HG02763 (cell line): ENCODE data around the gene MTNR1A.

Experiments used
- ATAC-seq: cut with Tn5 transposase; IDR thresholded peaks from one replicate; pipeline ENCODE4 v1.9.1; 2021; ENCODE audit warnings: mild to moderate bottlenecking, moderate library complexity; ENCODE audit not compliant: unreplicated experiment

Gene MTNR1A

DNA sequence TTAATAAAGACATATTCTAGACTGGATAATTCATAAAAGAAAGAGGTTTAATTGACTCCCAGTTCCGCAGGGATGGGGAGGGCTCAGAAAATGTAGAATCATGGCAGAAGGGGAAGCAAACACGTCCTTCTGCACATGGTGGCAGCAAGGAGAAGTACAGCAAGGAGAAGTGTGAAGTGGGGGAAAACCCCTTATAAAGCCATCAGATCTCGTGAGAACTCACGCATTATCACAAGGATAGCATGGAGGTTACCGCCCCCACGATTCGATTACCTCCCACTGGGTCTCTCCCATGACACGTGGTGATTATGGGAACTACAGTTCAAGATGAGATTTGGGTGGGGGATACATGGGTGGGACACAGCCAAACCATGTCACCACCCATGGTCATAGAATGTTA is 58.3 kb downstream of the MTNR1A start:
- no peak for ATAC-seq

DNA sequence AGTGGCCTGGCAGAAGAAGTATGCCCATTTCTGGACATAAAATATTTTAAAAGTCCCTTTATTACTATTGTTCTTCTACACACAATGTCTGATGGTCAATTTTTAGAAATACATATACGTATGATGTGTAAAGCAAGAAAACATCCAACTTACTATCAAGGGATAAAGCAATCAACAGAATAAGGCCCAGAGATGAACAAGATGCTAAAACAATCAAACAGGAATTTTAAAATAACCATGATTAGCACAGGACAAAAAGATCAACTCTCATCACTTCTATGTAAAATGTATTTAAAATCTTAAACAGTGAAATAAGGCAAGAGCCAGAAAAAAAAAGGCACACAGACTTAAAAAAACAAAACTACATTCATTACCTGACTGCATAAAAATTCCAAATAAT is 60.9 kb downstream of the MTNR1A start:
- ATAC-seq: no peak

DNA sequence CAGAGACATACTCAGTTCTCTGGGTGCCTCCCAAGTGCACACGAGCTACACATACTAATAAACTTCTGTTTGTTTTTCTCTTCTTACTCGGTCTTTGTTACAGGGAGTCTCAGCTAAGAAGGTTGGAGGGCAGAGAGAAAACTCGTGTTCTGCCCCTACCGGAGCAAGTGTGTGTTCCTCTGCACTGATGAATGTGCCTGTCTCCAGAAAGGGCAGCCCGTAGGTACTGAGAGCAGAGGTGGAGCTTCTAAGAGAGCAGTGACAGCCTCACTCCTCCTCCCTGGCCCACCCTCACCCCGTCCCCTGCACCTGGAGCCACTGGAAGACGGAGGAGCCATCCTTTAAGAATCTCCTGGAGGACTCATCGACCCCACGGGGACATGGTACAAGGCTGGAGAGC is 67.6 kb downstream of the MTNR1A start:
- ATAC-seq: no peak

DNA sequence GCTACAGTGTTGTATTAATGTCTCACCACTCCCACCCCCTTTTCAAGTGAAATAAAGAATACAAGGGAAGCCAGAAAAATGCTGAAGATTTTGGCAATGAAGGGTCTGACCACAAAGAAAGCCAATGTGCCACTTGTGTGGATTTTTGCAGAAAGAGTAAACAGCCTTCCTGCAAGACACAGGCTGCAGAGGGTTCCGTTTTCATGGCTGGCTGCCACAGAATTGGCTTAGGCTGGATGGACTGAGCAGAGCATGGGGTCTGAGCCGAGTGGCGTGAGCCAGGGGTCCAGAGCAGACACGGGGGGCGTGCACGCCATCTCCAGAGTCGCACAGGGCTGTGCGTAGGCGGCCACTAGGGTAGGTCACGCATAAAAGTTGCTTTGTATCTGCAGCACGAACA is 69.2 kb downstream of the MTNR1A start:
- ATAC-seq: no peak

DNA sequence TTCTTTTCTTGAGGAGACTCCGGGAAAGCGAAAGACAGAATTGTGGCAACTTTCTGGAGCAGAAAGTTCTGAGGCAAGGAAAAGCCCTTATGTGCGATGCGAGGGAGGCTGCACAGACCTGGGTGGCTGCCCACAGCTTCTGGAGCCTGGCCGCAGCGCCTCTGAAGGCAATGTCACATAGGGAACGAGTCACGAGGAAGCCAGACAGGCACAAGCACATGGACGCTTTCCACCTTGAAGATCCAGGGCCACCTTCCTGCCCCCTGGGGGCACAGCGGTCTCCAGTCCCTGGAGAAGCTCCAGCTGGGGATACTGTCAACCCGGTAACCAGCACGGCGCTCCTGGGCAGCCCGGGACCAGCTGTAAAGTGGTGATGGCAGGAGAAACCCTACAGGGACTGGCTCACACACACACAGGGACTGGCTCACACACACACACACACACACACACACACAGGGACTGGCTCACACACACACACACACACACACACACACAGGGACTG is 69.8 kb downstream of the MTNR1A start:
- ATAC-seq: no peak

DNA sequence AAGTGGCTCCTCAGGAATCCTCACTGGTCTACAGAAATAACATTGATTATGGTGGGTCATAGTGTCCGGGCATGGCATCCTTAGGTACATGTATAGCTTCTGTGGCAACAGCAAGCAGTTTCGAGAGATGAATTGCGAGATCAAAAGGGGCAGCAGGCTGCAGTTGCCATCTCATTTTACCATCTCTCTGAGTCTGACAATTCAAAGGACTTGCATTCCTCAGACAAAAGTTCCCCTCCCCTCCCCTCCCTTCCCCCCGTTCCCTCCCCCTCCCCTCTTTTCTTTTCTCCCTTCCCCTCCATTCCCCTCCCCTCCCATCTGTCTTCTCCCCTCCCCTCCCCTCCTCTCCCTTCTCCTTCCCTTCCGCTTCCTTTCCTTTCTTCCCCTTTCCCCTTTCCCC is 70.2 kb downstream of the MTNR1A start:
- ATAC-seq: no peak

DNA sequence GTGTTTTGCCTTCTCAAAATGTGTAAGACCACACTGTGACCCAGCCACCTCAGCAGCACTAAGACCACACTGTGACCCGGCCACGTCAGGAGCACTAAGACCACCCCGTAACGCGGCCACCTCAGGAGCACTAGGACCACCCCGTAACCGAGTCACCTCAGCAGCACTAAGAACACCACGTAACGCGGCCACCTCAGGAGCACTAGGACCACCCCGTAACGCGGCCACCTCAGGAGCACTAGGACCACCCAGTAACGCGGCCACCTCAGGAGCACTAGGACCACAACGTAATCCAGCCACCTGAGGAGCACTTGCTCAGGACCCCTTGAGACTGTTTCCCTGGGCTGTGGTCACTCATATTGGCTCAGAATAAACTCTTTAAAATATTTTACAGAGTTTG is 71.7 kb downstream of the MTNR1A start:
- no peak for ATAC-seq
